Ammon's horn (tissue), 1 donor: ENCODE measurements around the gene CAMKV.
"Not testable (repeated sequence)": the region's sequence is repeated elsewhere in the genome, so short reads cannot be mapped to it uniquely, and the experiment has no call there.

Source experiments
- DNase-seq: peaks from one replicate; pipeline ENCODE4 v3.0.0-alpha.2; 2016; ENCODE audit warnings: low spot score

CAMKV gene, protein sequence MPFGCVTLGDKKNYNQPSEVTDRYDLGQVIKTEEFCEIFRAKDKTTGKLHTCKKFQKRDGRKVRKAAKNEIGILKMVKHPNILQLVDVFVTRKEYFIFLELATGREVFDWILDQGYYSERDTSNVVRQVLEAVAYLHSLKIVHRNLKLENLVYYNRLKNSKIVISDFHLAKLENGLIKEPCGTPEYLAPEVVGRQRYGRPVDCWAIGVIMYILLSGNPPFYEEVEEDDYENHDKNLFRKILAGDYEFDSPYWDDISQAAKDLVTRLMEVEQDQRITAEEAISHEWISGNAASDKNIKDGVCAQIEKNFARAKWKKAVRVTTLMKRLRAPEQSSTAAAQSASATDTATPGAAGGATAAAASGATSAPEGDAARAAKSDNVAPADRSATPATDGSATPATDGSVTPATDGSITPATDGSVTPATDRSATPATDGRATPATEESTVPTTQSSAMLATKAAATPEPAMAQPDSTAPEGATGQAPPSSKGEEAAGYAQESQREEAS

DNA sequence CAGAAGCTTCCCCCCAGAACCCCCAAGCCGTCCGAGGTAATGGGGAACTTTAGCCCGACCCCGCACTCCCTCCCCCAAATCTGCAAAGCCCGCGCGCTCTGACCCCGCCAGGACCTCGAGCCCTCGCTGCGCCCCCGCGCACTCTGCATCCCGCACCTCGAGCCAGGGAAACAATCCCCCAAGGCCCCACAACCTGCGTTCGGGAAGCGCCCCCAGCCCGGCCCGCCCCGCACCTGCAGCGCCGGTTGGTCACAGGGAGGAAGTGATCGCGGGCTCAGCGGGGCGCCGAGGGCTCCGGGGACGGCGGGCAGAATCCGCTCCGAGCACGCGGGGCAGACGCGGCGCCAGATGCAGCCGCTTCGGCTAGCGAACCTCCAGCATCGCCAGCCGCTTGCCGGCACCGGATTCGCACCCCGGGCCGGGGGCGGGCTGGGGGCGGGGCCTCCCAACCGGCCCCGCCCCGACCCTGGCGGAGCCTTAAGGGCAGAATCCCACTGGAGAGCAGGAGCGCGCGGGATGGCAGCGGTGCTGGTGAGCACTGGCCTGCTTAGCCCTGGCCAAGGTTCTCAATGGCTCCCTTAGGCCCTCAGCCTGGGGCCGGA is at the start of gene CAMKV:
Gene CAMKV (minus strand): TSS at position 382 of the 602 bp plus-strand sequence. CDS start 7,518 bp downstream, outside the sequence.
- peak; percentile 25 for DNase-seq

- DNase-seq = not testable (repeated sequence)
These were observed 48.3 kb upstream of the CAMKV start for GRCh38 chr3:49917806-49918590.

DNA sequence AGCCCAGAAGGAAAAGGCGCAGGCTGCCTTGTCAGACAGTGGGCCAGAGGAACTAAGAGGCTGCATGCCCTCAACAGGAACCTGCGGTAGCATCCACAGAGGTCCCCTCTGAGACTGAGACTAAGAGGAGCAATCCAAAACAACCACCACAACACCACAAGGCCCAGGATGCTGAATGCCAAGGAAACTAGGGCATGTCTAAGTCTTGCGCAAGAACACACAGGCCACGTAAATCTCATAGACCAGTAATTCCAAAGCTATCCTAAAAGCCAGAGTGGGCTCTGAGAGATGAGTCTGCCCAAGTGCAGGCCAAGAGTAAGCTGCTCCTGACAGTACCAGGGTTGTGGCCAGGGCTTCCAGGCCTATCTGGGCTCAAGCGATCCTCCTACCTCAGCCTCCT is 47.0 kb upstream of the CAMKV start:
- DNase-seq = no peak

GRCh38 chr3:49914906-49915305 is 45.2 kb upstream of the CAMKV start:
- DNase-seq = no peak

DNA sequence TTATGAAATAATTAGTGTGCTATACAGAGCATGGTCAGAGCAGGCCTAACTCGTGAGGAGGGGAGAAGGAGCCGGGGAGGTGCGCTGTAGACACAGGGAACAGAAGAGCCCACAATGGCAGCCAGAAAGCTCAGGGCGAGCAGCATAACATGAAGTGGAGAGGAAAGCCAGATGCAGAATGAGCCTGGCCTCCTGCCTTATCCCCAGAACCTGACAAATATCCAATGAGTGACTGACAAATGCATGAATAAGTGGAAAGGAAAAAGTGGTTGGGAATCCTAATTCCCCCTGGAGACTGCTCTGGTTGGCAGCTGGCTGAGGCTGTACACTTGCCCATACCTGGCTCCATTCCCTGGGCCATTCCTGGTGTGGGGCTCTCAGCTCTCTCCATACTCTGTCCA is 43.2 kb upstream of the CAMKV start:
- peak; percentile 37 for DNase-seq

GRCh38 chr3:49911611-49912010 is 41.9 kb upstream of the CAMKV start:
- DNase-seq = no peak

- no peak for DNase-seq
These were observed 41.4 kb upstream of the CAMKV start for GRCh38 chr3:49911124-49911420.

GRCh38 chr3:49910409-49911123 is 40.9 kb upstream of the CAMKV start:
- DNase-seq = no peak

DNA sequence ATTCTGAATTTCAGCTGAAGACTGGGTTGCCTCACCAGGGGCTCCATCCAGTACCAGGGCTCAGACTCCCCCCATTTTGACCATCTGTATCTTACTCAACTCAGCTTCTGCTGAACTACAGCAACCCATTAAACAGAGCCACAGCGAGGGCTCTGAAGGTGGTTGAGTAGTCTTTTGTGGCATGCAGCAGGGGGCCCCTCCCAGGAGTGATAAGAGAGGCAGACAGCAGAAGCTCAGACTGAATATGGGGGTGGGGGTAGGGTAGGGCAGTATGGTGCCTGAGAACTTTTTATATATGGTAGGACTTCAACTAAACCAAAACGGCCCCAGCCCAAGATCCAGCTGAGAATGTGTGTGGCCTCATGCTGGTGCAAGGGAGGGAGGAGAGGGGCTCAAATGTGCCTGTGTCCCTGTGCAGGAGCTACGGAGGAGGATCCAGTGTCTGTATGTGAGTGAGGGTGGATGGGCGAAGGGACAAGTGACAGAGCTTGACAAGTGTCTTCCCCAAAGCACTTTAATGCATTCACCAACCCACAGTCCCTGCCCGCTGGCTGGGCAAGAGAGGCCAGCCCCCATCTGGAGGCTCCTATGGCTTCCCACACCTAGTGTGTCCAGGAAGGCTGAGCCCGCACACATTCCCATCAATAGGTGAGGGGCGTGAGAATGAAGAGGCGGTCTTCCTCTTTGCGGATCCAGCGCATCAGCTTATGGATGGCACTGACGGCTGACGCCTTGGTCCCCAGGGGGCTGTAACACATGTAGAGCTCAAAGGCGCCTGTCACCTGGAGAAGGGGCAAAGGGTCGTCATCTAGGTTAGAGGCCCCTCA is 38.9 kb upstream of the CAMKV start:
- DNase-seq = no peak

DNA sequence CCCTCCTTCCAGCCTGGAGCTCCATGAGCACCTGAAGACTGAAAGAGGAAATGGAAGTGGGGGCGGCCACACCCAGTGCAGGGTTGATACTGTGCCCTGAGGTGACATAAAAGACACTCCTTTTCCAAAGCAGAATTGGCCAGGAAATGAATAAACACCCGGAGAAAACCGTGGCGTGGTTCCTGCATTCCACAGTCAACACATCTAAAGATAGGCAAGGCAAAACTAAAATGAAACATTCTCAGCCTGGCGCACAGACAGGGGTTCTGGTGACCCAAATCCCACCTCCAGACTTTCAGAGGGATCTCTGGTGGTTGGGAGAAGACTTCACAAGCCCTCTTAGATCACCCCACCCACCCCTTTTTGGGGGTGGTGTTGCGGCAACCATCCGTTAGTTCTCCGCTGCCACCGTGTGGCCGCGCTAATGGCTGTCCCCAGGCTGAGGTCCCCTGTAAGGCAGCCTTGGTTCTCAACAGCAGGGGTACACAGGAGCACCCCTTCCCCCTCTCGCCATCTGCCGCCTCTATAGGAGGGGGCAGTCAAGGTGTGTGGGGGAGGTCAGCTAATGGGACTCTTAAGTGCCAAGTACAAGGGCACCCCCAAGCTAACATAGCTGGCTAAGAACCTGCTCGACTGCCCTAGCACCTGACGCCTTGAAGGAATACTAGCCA is 36.5 kb upstream of the CAMKV start:
- DNase-seq = peak; percentile 72

GRCh38 chr3:49904448-49904847 is 34.7 kb upstream of the CAMKV start:
- DNase-seq = not testable (repeated sequence)

DNA sequence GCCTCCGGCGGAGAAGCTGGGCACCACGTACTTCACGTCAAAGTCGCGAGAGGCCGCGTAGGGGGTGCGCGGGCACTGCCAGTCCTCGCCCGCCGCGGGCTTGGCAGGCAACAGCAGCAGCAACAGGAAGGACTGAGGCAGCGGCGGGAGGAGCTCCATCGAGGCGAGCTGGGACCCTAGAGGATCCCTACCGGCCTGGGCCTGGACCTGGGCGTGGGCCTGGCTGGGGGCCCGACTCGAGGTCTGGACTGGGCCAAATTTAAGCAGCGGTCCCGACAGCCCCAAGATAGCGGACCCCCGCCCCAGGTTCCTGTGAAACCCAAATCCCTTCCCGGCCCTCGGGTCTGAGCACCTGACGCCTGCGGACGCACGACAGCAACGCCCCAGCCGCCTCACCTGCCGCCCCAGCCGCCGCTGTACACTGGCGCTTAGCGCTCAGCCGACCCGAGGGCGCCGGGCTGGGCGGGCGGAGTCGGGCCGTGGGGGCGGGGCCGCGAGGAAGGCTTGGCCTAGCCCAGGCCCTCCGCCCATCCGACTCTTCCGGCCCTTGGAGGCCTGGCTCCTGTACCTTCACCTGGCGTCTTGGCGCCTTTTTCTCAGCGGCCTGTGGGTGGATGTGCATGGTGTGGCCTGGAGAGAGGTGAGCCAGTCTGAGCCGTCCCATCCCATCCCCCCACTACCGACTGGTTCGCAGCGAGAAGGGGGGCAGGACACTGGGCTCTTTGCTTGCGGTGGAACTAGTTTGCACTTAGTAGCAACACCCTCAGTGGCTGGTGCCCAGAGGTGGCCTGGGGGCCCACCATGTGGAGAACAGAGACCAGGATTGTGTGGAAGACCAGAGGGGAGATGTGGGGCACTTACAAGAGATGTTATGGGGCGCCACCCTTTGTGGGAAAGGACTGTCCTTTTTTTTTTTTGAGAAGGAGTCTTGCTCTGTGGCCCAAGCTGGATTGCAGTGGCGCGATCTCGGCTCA is 34.0 kb upstream of the CAMKV start, which contains the start of gene MST1R:
Gene MST1R (minus strand): TSS at position 423 of the 974 bp plus-strand sequence. CDS start 264 bp downstream, at position 159.
- no peak for DNase-seq

- no peak for DNase-seq
These were observed 33.0 kb upstream of the CAMKV start for GRCh38 chr3:49902511-49903345.

DNA sequence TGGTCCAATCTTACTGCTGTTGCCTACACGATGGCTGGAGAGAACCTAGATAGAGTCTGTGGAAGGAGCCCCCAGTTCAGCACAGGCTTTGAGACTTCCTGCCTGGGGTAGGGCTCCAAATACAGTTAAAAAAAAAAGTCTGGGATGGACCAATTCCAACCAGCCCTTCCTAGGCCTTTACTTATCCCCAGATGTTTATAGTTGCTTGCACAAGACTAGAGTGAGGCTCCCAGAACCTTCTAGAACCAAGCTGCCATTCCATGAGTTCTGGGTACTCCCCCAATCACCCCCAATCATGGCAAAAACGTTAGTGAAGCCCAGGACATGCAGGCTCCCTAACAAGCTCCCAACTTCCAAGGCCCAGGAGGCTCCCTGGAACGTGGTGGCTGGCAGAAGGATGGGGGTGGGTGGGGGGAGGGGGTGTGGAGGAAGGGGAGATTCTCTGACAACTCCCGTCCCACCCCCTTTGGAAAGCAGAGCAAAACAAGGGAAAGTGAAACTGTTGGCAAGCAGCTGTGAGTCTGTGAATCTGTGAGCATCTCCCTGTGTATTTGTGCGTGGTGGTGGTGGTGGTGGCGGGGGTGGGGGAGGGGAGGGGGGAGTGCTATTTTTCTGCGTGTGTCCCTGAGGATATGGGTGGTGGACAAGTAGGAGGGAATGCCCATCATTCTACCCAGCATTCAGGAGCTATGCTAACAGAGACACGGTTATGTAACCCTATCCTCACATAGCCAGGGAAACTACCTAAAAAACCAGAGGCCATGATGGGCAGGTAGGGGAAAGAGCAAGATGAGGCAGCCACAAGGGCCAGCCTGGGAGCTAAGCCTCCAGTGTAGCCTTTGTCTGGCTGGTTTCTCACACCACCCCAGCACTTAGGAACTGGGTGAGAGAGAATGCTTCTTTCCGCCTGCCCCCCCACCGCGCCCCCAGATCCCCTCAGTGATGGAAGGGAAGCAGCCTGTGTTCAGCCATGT is 31.9 kb upstream of the CAMKV start:
- DNase-seq = peak; percentile 12

DNA sequence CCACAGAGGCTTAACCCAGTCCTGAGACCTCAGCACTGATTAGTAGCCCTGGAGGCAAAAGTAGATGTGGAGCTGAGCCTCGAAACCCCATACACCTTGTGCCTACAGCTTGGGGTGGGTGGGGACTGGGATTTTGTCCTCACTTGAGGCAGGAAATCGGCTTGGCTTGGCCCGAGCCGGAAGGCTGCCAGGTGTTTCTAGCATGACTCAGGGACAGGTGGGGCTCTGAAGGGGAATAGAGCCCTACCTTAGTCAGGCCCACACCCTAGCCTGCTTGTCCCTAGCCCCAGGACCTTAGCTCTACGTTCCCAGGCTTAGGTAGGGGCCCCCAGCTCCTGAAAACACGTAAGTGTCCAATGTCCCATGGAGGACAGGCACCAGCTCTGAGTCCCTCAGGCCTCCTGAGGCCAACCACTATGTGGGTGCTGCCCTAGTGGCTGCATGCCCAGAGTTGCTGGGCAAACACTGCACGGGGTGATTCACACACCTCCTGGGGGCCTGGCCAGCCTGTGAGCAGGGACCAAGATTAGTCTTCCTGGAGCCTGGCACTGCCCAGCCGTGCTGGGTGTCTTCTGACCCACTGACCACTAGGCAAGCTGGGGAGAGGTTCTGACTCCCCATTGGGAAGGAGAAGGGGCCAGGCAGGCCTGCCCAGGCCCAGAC is 30.9 kb upstream of the CAMKV start:
- DNase-seq = no peak

DNA sequence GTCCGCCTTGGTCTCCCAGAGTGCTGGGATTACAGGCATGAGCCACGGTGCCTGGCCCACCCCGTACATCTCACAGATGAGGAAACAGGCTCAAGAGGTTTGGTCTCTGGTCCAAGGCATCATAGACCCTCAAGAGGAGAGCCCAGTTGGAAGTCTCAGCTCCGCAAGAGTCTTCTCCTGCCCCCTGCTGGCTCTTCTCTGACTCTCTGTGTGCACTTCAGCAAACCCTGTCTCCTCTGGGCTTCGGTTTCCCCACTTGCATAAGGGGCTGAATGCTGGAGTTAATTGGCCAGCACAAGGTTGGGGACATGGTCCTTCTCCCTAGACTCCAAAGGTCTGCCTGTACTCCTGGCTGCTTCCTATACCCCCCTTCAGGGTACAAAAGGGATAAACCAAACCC is 30.1 kb upstream of the CAMKV start:
- DNase-seq = peak; percentile 19

- DNase-seq = no peak
These were observed 29.3 kb upstream of the CAMKV start for GRCh38 chr3:49898991-49899390.
